Measurements from ENCODE around the gene SLC38A10. TPM values are rescaled to one million over a fixed set of nuclear protein-coding genes. Genes with fewer than 3 reads are reported as not detected.
"Not testable (repeated sequence)": the region's sequence is repeated elsewhere in the genome, so short reads cannot be mapped to it uniquely, and the experiment has no call there.

The SLC38A10 gene
- total and polyA plus RNA-seq, 2 of the 4 experiments (the other 2 are of a cell fraction), result 12.7 to 46.7 TPM

DNA sequence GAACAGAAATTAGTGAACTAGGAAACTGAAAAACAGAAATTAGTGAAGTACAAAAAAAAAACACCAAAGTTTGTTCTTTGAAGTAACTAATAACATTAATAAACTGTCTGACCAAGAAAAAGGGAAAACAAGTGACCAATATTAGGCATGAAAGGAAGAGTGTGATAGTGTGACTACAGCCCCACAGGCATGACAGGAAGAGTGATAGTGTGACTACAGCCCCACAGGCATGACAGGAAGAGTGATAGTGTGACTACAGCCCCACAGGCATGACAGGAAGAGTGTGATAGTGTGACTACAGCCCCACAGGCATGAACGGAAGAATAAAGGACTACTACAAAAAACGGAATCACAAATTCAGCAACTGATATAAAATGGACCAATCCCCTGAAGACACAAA, 67.5 kb downstream of the SLC38A10 start:
- H4K8ac ChIP-seq (ENCODE audit: low read depth in 2 of 2, low read length in 2 of 2); H3K27ac ChIP-seq (ENCODE audit: insufficient read depth, low read length); H2AK9ac ChIP-seq (replicated peaks; ENCODE audit: low read depth, low read length, poor library complexity); POLR2A ChIA-PET (ENCODE audit: unreplicated experiment); H3K4me1 ChIP-seq (ENCODE audit: control insufficient read depth, insufficient read depth, low read length); H3K9ac ChIP-seq (ENCODE audit: low read depth, low read length); CTCF ChIA-PET; ATAC-seq (ENCODE audit: low read depth); H2AFZ ChIP-seq (replicated peaks; ENCODE audit: low read length, poor library complexity); H3K14ac ChIP-seq (replicated peaks; ENCODE audit: low read depth, low read length); H3K56ac ChIP-seq (ENCODE audit: extremely low read depth, insufficient read depth, low read length); H2BK20ac ChIP-seq (ENCODE audit: low read depth, low read length); H2AK5ac ChIP-seq (ENCODE audit: low read depth, low read length); H3K23ac ChIP-seq (ENCODE audit: low read depth, low read length); H4K5ac ChIP-seq (ENCODE audit: low read depth, low read length); H3K4me3 ChIP-seq (ENCODE audit: insufficient read depth, low read depth, low read length); H3K27me3 ChIP-seq (ENCODE audit: control insufficient read depth, insufficient read depth, low read length); DNase-seq; dilution Hi-C loops (cut with HindIII; ENCODE audit: low sequenced_read_pairs, unreplicated experiment); H3K79me1 ChIP-seq (ENCODE audit: low read depth in 1 of 2, low read length in 2 of 2); H3K4me2 ChIP-seq (ENCODE audit: low read depth, low read length); H2BK120ac ChIP-seq (ENCODE audit: low read depth, low read length); H3K4ac ChIP-seq (ENCODE audit: low read depth, low read length); H2BK5ac ChIP-seq (ENCODE audit: low read depth, low read length, poor library complexity, severe bottlenecking); H4K91ac ChIP-seq (ENCODE audit: insufficient read depth, low read depth, low read length); H3K9me3 ChIP-seq (ENCODE audit: control insufficient read depth, insufficient read depth, low read length); intact Hi-C loops (cut with micrococcal nuclease); BruUV-seq (replicated peaks); H3K9me1 ChIP-seq (ENCODE audit: insufficient read depth, low read length); H3K18ac ChIP-seq (ENCODE audit: low read depth, low read length); H4K20me1 ChIP-seq (ENCODE audit: insufficient read depth, low read length); H2BK15ac ChIP-seq (ENCODE audit: low read depth, low read length); in situ Hi-C loops (cut with MboI; ENCODE audit: low sequenced_read_pairs): not testable (repeated sequence)
- no CpG with 5 or more reads among the region's 2 CpGs for WGBS, 2 experiments (ENCODE audit: extremely low coverage in 2 of 2, insufficient read length in 1 of 2)
- peaks cover 31% of the 10 kb centered on the region for H3K36me3 ChIP-seq (ENCODE audit: control insufficient read depth, insufficient read depth, low read length)

Data from IMR-90 (cell line).